GM12878 (cell line): Measurements from ENCODE around the gene NDEL1.

Experiments
- E2F8 ChIP-seq: fragments of 450-650 bp; IDR thresholded peaks from 2 replicates; pipeline ENCODE4 v1.6.1; 2018; ENCODE audit warnings: mild to moderate bottlenecking, low read depth, moderate library complexity; ENCODE audit not compliant: partially characterized antibody
- TF ChIP-seq, protein P1 (sequence below), 3 experiments: IDR thresholded peaks in 2 of 3; conservative IDR thresholded peaks in 1 of 3; 2 replicates each; pipeline ENCODE4 v1.5.1; 2011; ENCODE audit warnings: low read depth in 3 of 3, low read length in 3 of 3, mild to moderate bottlenecking in 3 of 3, control low read depth in 2 of 3, moderate library complexity in 2 of 3, inconsistent platforms in 1 of 3, mixed read lengths in 1 of 3; ENCODE audit not compliant: control insufficient read depth in 2 of 3, insufficient read depth in 1 of 3; ENCODE audit errors: extremely low read depth in 1 of 3

GRCh38 chr17:8470447-8471047, 34.9 kb downstream of the NDEL1 start:
- no peak for TF ChIP-seq E2F8
- TF ChIP-seq, protein P1, sequence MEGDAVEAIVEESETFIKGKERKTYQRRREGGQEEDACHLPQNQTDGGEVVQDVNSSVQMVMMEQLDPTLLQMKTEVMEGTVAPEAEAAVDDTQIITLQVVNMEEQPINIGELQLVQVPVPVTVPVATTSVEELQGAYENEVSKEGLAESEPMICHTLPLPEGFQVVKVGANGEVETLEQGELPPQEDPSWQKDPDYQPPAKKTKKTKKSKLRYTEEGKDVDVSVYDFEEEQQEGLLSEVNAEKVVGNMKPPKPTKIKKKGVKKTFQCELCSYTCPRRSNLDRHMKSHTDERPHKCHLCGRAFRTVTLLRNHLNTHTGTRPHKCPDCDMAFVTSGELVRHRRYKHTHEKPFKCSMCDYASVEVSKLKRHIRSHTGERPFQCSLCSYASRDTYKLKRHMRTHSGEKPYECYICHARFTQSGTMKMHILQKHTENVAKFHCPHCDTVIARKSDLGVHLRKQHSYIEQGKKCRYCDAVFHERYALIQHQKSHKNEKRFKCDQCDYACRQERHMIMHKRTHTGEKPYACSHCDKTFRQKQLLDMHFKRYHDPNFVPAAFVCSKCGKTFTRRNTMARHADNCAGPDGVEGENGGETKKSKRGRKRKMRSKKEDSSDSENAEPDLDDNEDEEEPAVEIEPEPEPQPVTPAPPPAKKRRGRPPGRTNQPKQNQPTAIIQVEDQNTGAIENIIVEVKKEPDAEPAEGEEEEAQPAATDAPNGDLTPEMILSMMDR (IDR thresholded peaks at IDR 0.05 in 2 of 3, conservative IDR thresholded peaks at IDR 0.05 in 1 of 3; ENCODE audit: control insufficient read depth in 2 of 3, extremely low read depth in 1 of 3, insufficient read depth in 1 of 3, low read depth in 3 of 3, low read length in 3 of 3) = no peak
